Stimulated activated naive CD8-positive, alpha-beta T cell treated with anti-CD3 and anti-CD28 coated beads, Interleukin-15, amount 100 ng/mL, for 72 hours (primary cell): Measurements from ENCODE around the gene AGPAT1.

Experiments
- ATAC-seq: fragments of 150-1000 bp; cut with Tn5 transposase; 2 replicates; pipeline ENCODE4 v1.10.0; 2021; ENCODE audit warnings: mild to moderate bottlenecking, moderate library complexity
- DNase-seq, 2 donors: peaks; one replicate each; pipeline ENCODE4 v3.0.0; 2021 to 2022
- H3K27ac Mint-ChIP-seq, 2 donors: one replicate each; pipeline ENCODE4 v1.8.0; 2022; ENCODE audit warnings: mild to moderate bottlenecking in 2 of 2, mixed read lengths in 2 of 2, moderate library complexity in 2 of 2
- H3K27me3 Mint-ChIP-seq: one replicate; pipeline ENCODE4 v1.8.0; 2022; ENCODE audit warnings: mixed read lengths
- H3K4me1 Mint-ChIP-seq: one replicate; pipeline ENCODE4 v1.8.0; 2022; ENCODE audit warnings: mild to moderate bottlenecking, mixed read lengths
- H3K4me3 Mint-ChIP-seq, 2 donors: one replicate each; pipeline ENCODE4 v1.8.0; 2022; ENCODE audit warnings: mild to moderate bottlenecking in 2 of 2, mixed read lengths in 2 of 2, moderate library complexity in 1 of 2
- H3K9me3 Mint-ChIP-seq, 2 donors: one replicate each; pipeline ENCODE4 v1.8.0; 2022; ENCODE audit warnings: mixed read lengths in 2 of 2

AGPAT1 gene

GRCh38 chr6:32132110-32132509 is 43.8 kb downstream of the AGPAT1 start:
- Mint-ChIP-seq H3K4me3 (no peak overlapping the region), H3K27me3 (no peaks in the 10 kb centered on the region), H3K27ac (no peak overlapping the region), H3K4me1 (peaks cover 31% of the 10 kb centered on the region), H3K9me3 (no peaks in the 10 kb centered on the region)
- DNase-seq (no peak), ATAC-seq (no peak)

- Mint-ChIP-seq H3K4me3 (peak overlapping the region in 1 of 2 donors; percentile 60), H3K4me1 (peaks cover 37% of the 10 kb centered on the region), H3K27me3 (no peaks in the 10 kb centered on the region), H3K27ac (no peak overlapping the region), H3K9me3 (no peaks in the 10 kb centered on the region)
- ATAC-seq (no peak), DNase-seq (no peak)
Observed at GRCh38 chr6:32131439-32131948, 44.4 kb downstream of the AGPAT1 start.

- ATAC-seq: no peak
- peak overlapping the region; percentile 99 to 100 for H3K4me3 Mint-ChIP-seq
- peak overlapping the region; percentile 89 to 90 for H3K27ac Mint-ChIP-seq
- DNase-seq: no peak
- H3K9me3 Mint-ChIP-seq: no peaks in the 10 kb centered on the region
- H3K27me3 Mint-ChIP-seq: no peaks in the 10 kb centered on the region
- H3K4me1 Mint-ChIP-seq: peaks cover 47% of the 10 kb centered on the region
Observed at GRCh38 chr6:32129297-32130088, 46.4 kb downstream of the AGPAT1 start.

GRCh38 chr6:32128751-32129296 is 47.1 kb downstream of the AGPAT1 start:
- Mint-ChIP-seq H3K27me3 (no peaks in the 10 kb centered on the region), H3K27ac (peak overlapping the region; percentile 27 to 99), H3K4me3 (peak overlapping the region; percentile 99 to 100), H3K9me3 (no peaks in the 10 kb centered on the region), H3K4me1 (peaks cover 53% of the 10 kb centered on the region)
- ATAC-seq (no peak), DNase-seq (no peak)

GRCh38 chr6:32127717-32128592 is 47.9 kb downstream of the AGPAT1 start, which contains the start of gene ATF6B:
Gene ATF6B, minus strand, starts transcription at chr6:32128246. Its CDS starts 39 bp downstream, at chr6:32128207.
- Mint-ChIP-seq H3K27me3 (no peaks in the 10 kb centered on the region), H3K9me3 (no peaks in the 10 kb centered on the region), H3K27ac (peak within 1 kb of the TSS; percentile 99), H3K4me1 (peaks cover 53% of the 10 kb centered on the region), H3K4me3 (peak within 1 kb of the TSS; percentile 99 to 100)
- DNase-seq (peak; percentile 94 to 98), ATAC-seq (peak; percentile 95)

GRCh38 chr6:32127409-32127716 is 48.5 kb downstream of the AGPAT1 start:
- Mint-ChIP-seq H3K9me3 (no peaks in the 10 kb centered on the region), H3K27ac (peak overlapping the region; percentile 99), H3K4me1 (peaks cover 53% of the 10 kb centered on the region), H3K27me3 (no peaks in the 10 kb centered on the region), H3K4me3 (peak overlapping the region; percentile 99 to 100)
- no peak for DNase-seq
- ATAC-seq: no peak

- peak overlapping the region; percentile 99 to 100 for H3K4me3 Mint-ChIP-seq
- peaks cover 53% of the 10 kb centered on the region for H3K4me1 Mint-ChIP-seq
- H3K27ac Mint-ChIP-seq: peak overlapping the region; percentile 85 to 99
- no peak for DNase-seq
- no peaks in the 10 kb centered on the region for H3K27me3 Mint-ChIP-seq
- ATAC-seq: no peak
- no peaks in the 10 kb centered on the region for H3K9me3 Mint-ChIP-seq
Observed at GRCh38 chr6:32126880-32127279, 49.0 kb downstream of the AGPAT1 start.

- Mint-ChIP-seq H3K27me3 (no peaks in the 10 kb centered on the region), H3K4me3 (no peak overlapping the region), H3K4me1 (peaks cover 42% of the 10 kb centered on the region), H3K27ac (peak overlapping the region in 1 of 2 donors; percentile 5), H3K9me3 (no peaks in the 10 kb centered on the region)
- ATAC-seq: no peak
- DNase-seq: no peak
Observed at GRCh38 chr6:32123681-32124080, 52.2 kb downstream of the AGPAT1 start.

GRCh38 chr6:32120573-32121059 is 55.3 kb downstream of the AGPAT1 start:
- DNase-seq: no peak
- no peak for ATAC-seq
- Mint-ChIP-seq H3K4me1 (peaks cover 16% of the 10 kb centered on the region), H3K9me3 (no peaks in the 10 kb centered on the region), H3K27me3 (no peaks in the 10 kb centered on the region), H3K4me3 (no peak overlapping the region), H3K27ac (peak overlapping the region in 1 of 2 donors; percentile 79)

- H3K27ac Mint-ChIP-seq: no peak overlapping the region
- DNase-seq: peak; percentile 63 to 74
- no peaks in the 10 kb centered on the region for H3K27me3 Mint-ChIP-seq
- ATAC-seq: peak; percentile 92
- no peak overlapping the region for H3K4me3 Mint-ChIP-seq
- H3K4me1 Mint-ChIP-seq: peaks cover 9% of the 10 kb centered on the region
- no peaks in the 10 kb centered on the region for H3K9me3 Mint-ChIP-seq
Observed at GRCh38 chr6:32118782-32119628, 56.9 kb downstream of the AGPAT1 start.
